K562 treated with DMSO at 1 percent for 4 hours (cell line): ENCODE measurements around the gene KIF21A. TPM values are rescaled to one million over a fixed set of nuclear protein-coding genes. Genes with fewer than 3 reads are reported as not detected.

Experiments used
- total RNA-seq: library from RNA; unstranded; fragments of 300-600 nt; gene quantifications from 2 replicates; pipeline ENCODE4 v1.2.3, GENCODE V29; 2022; ENCODE audit not compliant: insufficient read depth

The KIF21A gene
- total RNA-seq, result 15.7 and 16.6 TPM in 2 replicates

GRCh38 chr12:39443081-39443928, at the start of gene KIF21A:
KIF21A (minus strand) TSS chr12:39443120; CDS start chr12:39442970, 150 bp downstream.

Other genes with a start within 250 kb of the KIF21A start
- 0.11 and 0.18 TPM in 2 replicates for gene ABCD2, start 176.7 kb upstream of the KIF21A start, total RNA-seq